SK-N-MC (cell line): ENCODE measurements around the gene RPN1.

Experiments
- EZH2 ChIP-seq: fragments of 200-600 bp; sonication (generic); IDR thresholded peaks from one replicate; pipeline ENCODE4 v1.6.1; 2017; ENCODE audit warnings: antibody characterized with exemption
- POLR2AphosphoS5 ChIP-seq: IDR thresholded peaks from 2 replicates; pipeline ENCODE4 v1.6.1; 2012; ENCODE audit warnings: mild to moderate bottlenecking, low read depth, low read length, borderline replicate concordance

- TF ChIP-seq POLR2AphosphoS5 (no peak), EZH2 (no peak)
Measured at GRCh38 chr3:128605091-128606046, 45.2 kb downstream of the RPN1 start.
